GM19240 (cell line): ENCODE results near the gene TOMM22.

ENCODE experiments used
- DNase-seq: peaks from one replicate; pipeline ENCODE4 v3.0.0; 2011; ENCODE audit warnings: low spot score; ENCODE audit not compliant: insufficient read length

Gene TOMM22

GRCh38 chr22:38715176-38715764 is 33.5 kb downstream of the TOMM22 start:
- no peak for DNase-seq

DNA sequence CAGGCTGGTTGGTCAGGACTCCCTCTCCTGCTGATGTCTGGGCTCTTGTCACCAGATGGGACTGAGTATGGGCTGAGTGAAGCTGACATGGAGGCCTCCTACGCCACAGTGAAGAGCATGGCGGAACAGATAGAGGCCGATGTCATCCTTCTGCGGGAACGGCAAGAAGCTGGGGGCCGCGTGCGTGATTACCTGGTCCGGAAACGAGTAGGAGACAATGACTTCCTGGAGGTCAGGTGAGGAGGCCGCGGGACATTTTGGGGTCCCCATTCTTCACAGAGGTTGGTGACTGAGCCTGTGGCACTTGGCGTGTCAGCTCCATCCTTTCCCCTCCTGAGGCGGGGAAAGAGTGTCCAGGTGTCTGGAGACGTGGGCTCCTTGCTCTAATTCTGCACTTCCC is 34.1 kb downstream of the TOMM22 start:
- no peak for DNase-seq

DNA sequence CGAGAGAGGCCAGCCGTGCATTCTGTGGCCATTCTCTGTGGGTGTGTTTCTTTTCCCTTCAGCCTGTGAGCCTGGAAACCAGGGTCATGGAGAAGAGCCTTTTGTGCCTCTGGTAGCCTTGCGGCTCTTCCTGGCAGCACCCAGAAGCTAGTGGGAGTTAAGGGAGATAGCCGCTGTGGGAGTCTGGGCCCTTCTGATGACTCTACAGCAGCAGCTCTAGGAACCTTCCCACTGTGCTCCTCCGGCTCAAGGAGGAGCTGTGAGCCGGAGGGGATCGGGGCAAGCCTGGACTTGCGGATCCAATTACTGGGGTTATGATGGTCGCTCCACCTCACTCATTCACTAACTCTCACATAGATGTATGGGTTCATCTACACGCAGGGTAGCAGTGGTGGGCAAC is 34.5 kb downstream of the TOMM22 start:
- no peak for DNase-seq

DNA sequence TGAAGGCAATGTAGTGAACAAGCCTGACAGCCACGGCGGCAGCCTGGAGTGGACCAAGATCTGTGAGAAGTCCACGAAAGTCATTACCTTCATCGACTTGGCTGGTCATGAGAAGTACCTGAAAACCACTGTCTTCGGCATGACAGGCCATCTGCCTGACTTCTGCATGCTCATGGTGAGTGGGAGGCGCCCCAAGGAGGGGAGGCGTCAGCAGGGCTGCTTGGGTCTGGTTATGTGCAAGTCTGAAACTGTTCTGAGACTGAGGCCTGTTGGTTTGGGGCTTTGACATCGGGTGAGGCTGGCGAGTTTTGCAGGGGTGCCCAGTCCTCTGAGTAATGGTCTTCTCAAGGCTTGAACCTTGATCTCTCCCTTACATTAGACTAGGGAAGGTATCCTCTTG is 35.1 kb downstream of the TOMM22 start:
- no peak for DNase-seq

GRCh38 chr22:38717244-38717643 is 35.5 kb downstream of the TOMM22 start:
- no peak for DNase-seq

DNA sequence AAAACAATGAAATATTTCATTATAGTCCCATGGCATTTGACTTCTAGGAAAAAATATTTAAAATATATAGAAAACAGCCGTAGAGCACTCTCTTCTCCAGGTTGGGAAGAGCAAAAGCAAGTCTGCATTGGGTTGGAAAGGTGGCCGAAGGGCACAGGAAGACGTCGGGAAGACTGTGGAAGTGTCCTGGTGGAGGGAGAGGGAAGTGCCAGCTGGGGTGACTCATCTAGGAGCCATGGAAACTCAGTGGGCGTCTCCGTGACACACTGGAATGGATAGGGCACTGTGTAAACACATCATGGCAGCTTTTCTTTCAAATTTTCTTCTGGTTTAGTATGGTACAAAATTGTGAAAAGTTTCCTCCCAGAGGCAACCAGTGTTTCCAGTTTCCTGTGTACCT is 36.7 kb downstream of the TOMM22 start:
- no peak for DNase-seq

GRCh38 chr22:38719196-38719595 is 37.4 kb downstream of the TOMM22 start:
- DNase-seq = no peak

GRCh38 chr22:38720350-38720749 is 38.6 kb downstream of the TOMM22 start:
- DNase-seq = no peak

GRCh38 chr22:38721551-38721950 is 39.8 kb downstream of the TOMM22 start:
- no peak for DNase-seq

DNA sequence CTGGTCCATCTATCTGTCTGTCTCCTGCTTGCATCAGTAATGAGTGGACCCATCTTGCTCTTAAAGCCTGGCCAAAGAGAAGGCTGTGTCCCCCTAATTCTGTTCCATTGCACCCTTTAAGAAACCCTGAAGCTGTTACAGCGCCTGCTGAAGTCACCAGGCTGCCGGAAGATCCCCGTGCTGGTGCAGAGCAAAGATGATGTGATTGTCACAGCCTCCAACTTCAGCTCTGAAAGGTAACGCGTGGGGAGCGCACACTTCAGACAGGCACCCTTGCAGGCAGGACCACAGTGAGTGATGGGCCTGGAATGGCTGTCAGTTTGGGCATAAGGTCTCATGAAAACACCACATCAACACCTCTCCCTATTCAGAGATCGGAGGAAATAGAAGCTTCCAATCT is 42.4 kb downstream of the TOMM22 start:
- DNase-seq = no peak

- DNase-seq = peak; percentile 42
These were observed 43.3 kb downstream of the TOMM22 start for GRCh38 chr22:38724926-38725571.

DNA sequence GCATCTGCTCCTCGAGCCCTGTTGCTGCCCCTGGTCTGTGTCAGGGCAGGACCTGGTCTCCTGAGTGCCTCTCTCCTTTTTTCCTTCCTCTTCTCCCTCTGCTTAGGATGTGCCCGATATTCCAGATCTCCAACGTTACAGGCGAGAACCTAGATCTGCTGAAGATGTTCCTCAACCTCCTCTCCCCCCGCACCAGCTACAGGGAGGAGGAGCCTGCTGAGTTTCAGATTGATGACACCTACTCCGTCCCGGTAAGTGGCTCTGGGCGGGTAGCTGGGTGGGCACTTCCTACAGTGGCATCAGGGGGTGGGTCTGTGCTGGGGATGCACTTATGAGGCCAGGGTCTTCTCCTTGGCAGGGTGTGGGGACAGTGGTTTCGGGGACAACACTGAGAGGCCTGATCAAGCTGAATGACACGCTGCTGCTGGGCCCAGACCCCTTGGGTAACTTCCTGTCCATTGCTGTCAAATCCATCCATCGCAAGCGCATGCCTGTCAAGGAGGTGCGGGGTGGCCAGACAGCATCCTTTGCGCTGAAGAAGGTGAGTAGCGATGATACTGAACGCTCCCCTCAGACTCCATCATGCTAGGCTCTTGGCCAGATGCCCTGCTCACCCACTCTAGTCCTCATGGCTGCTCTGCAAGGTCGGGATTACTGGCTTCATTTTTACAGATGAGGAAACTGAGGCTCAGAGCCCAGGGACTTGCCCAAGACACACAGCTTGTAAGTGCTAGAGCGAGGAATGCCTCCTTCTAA is 44.3 kb downstream of the TOMM22 start:
- no peak for DNase-seq

- DNase-seq = no peak
These were observed 45.4 kb downstream of the TOMM22 start for GRCh38 chr22:38727123-38727522.

GRCh38 chr22:38727530-38728451 is 46.0 kb downstream of the TOMM22 start:
- no peak for DNase-seq

GRCh38 chr22:38728871-38729796 is 47.4 kb downstream of the TOMM22 start:
- DNase-seq = no peak

- DNase-seq = no peak
These were observed 48.2 kb downstream of the TOMM22 start for GRCh38 chr22:38729946-38730345.

DNA sequence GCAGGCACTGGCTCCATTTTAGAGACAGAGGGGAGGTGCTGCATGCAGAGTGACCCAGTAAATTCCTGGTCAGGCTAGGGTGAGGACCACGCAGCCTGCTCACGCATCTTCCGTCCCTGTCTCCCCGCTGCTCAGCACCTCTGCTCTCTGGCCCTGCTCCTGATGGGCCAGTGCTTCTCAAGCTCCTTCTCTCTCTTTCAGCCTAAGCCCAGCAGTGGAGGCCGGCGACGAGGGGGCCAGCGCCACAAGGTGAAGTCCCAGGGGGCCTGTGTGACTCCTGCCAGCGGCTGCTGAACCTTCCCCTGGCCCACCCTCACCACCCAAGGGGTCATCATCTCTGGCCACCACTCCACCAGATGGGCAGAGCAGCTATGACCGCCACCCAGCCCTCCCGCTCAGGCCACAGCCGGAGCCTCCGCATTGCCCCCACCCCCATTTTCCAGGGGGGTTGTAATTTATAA is 48.7 kb downstream of the TOMM22 start:
- no peak for DNase-seq

DNA sequence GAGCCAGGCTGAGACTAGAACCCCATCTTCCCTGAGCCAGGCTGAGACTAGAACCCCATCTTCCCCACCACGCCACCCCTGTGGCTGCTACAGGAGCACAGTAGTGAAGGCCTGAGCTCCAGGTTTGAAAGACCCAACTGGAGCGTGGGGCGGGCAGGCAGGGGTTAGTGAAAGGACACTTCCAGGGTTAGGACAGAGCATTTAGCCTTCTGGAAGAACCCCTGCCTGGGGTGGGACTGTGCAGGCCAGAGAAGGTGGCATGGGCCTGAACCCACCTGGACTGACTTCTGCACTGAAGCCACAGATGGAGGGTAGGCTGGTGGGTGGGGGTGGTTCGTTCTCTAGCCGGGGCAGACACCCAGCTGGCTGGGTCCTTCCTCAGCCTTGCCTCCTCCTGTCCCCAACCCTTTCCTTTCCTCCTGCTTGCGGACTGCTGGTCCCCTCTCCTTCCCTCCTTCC is 50.0 kb downstream of the TOMM22 start:
- DNase-seq = no peak

- DNase-seq = no peak
These were observed 50.6 kb downstream of the TOMM22 start for GRCh38 chr22:38732251-38732815.

DNA sequence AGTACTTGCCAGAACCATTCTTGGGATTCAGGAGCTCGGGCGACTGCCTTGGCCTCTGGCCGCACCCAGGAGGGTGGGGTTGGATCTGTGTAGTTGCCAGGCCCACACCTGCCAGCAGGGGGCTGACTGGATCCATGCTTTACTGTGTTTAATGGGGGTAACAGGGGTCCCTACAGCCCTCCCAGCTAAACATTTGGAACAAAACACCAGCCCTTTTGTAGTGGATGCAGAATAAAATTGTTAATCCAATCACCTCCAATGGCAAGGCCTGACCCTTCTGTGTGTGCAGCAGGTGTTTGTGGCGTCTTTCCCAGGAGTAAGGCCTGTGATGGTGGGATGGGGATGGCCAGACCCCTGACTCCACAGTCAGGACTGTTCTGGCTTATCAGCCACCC is 51.6 kb downstream of the TOMM22 start:
- no peak for DNase-seq
